Left ventricle myocardium inferior (tissue), 1 donor: ENCODE results near the gene C11orf68. TPM values are rescaled to one million over a fixed set of nuclear protein-coding genes. Genes with fewer than 3 reads are reported as not detected.

Experiments
- DNase-seq: peaks from one replicate; pipeline ENCODE4 v3.0.0-alpha.2; 2020
- H3K27ac ChIP-seq: fragments of 200-600 bp; replicated peaks from 2 replicates; pipeline ENCODE4 v1.8.0; 2021
- H3K27me3 ChIP-seq: fragments of 200-600 bp; 2 replicates; pipeline ENCODE4 v1.8.0; 2021; ENCODE audit warnings: low read depth
- H3K36me3 ChIP-seq: fragments of 200-600 bp; 2 replicates; pipeline ENCODE4 v1.8.0; 2021
- H3K4me1 ChIP-seq: fragments of 200-600 bp; 2 replicates; pipeline ENCODE4 v1.8.0; 2021
- H3K4me3 ChIP-seq: fragments of 200-600 bp; 2 replicates; pipeline ENCODE4 v1.8.0; 2021; ENCODE audit warnings: mild to moderate bottlenecking, moderate library complexity
- H3K9me3 ChIP-seq: fragments of 200-600 bp; replicated peaks from 2 replicates; pipeline ENCODE4 v1.8.0; 2021
- intact Hi-C: fragments of 100-400 bp; cut with micrococcal nuclease; formaldehyde crosslinking; loops from one replicate; pipeline ENCODE4 v1.11.0; 2022
- total RNA-seq: library from RNA; stranded (reverse); fragmentation: NEBNext Ultra II Directional; extraction: Animal tissue kit (Norgen Biotek cat#: 25700); gene quantifications from one replicate; pipeline ENCODE4 v1.2.1, GENCODE V29; 2021
- TF ChIP-seq, protein P1 (sequence below): fragments of 200-600 bp; IDR thresholded peaks from 2 replicates; pipeline ENCODE4 v1.8.0; 2021; ENCODE audit warnings: antibody characterized with exemption, mild to moderate bottlenecking, borderline replicate concordance
- donor health status: DM: no; HTN: yes; CAD: no; lungs with severe emphysema.

C11orf68 gene
- total RNA-seq, 1 donor from 2014 or later, result 37.3 TPM

DNA sequence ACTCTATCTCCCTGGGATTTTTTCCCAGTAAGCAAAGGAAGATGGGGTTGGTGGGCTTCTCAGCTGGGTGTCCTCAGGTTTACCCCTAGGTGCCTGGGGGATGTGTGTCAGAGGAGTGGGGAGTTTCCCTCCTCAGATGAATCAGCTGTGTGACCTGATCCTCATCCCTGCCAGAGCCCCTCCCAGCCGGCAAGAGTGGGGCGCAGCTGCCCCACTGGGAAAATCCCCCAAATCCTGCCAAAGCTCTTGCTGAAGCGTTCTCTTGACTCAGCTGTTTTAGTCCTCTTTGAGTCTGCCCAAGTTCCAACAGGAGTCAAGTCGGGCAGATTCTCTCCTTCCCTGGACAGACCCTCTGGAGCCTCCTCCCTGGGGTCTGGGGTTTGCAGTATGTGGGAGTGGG, 6.0 kb downstream of the C11orf68 start:
- H3K27ac ChIP-seq, result no peak overlapping the region

DNA sequence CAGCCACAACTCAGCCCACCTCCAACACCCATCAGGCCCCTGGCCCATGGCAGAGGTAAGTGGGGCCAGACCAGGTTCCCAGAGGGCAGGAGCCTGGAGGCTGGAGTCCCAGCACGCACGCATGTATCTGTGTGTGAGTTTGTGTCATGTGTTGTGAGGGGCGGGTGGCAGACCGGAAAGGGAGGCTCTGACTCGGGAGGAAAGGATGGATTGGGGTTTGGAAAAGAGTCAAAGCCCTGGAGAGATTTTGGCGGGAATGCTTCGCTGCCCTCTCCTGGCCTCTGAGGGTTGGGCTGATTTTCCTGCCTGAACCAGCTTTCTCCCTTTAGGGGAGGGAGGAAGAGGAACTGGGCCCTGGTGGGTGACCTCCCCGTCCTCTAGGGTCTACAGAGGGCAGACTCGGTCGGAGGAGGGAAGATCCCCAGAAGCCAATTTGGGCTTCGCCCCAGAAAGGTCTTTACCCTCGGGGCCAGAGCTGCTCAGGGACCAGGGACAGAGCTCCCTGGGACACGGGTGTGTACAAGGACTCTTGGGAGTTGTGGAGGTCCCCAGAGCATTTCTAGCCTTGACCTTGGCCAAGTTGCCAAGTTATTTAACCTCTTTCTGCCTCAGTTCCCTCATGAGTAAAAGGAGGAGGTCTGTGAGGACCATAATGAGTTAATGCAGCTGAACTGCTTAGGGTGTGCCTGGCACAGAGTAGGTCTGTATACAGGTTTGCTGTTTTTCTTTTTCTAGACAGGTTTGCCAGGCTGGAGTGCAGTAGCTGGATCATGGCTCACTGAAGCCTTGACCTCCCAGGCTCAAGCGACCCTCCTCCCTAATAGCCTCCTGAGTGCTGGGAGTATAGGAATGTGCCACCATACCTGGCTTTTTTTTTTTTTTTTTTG, 6.9 kb downstream of the C11orf68 start:
- peak; percentile 48 for DNase-seq
- peaks cover 21% of the 10 kb centered on the region for H3K27me3 ChIP-seq
- intact Hi-C loops, result no loop called here
- peaks cover 39% of the 10 kb centered on the region for H3K4me1 ChIP-seq
- no peaks in the 10 kb centered on the region for H3K9me3 ChIP-seq
- no peak overlapping the region for H3K4me3 ChIP-seq
- peak overlapping the region; percentile 47 for H3K27ac ChIP-seq
- TF ChIP-seq, protein P1, sequence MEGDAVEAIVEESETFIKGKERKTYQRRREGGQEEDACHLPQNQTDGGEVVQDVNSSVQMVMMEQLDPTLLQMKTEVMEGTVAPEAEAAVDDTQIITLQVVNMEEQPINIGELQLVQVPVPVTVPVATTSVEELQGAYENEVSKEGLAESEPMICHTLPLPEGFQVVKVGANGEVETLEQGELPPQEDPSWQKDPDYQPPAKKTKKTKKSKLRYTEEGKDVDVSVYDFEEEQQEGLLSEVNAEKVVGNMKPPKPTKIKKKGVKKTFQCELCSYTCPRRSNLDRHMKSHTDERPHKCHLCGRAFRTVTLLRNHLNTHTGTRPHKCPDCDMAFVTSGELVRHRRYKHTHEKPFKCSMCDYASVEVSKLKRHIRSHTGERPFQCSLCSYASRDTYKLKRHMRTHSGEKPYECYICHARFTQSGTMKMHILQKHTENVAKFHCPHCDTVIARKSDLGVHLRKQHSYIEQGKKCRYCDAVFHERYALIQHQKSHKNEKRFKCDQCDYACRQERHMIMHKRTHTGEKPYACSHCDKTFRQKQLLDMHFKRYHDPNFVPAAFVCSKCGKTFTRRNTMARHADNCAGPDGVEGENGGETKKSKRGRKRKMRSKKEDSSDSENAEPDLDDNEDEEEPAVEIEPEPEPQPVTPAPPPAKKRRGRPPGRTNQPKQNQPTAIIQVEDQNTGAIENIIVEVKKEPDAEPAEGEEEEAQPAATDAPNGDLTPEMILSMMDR, result peak; percentile 46
- no peaks in the 10 kb centered on the region for H3K36me3 ChIP-seq

More for the DNA sequence above, 6.0 kb downstream of the C11orf68 start:
- Histone ChIP-seq H3K27me3 (peaks cover 15% of the 10 kb centered on the region), H3K36me3 (peaks cover 8% of the 10 kb centered on the region), H3K9me3 (no peaks in the 10 kb centered on the region), H3K4me3 (no peak overlapping the region), H3K4me1 (peaks cover 48% of the 10 kb centered on the region)
- TF ChIP-seq, protein P1, result no peak
- DNase-seq, result no peak
- intact Hi-C loops, result no loop called here

DNA sequence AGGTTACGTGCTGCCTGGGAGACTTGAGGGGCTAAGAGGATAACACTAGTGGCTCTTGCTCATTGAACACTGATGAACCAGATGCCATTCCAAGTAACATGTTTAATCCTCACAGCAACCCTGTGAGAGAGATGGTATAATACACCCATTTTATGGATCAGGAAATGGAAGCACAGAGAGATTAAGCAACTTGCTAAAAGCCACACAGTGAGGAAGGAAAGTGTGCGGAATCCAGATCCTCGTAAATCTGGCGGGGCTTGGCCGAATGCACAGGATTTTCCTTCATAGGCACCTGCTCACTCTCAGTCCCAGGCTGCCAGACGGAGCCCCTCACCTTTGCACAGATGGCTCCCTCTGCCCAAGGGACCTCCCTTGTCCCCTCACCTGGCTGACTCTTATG, 11.0 kb downstream of the C11orf68 start:
- H3K4me1 ChIP-seq, result peaks cover 15% of the 10 kb centered on the region
- H3K4me3 ChIP-seq, result no peak overlapping the region
- H3K27me3 ChIP-seq, result peaks cover 21% of the 10 kb centered on the region
- TF ChIP-seq, protein P1, result no peak
- no peak for DNase-seq
- no peaks in the 10 kb centered on the region for H3K36me3 ChIP-seq
- H3K27ac ChIP-seq, result no peak overlapping the region
- intact Hi-C loops, result no loop called here
- no peaks in the 10 kb centered on the region for H3K9me3 ChIP-seq

DNA sequence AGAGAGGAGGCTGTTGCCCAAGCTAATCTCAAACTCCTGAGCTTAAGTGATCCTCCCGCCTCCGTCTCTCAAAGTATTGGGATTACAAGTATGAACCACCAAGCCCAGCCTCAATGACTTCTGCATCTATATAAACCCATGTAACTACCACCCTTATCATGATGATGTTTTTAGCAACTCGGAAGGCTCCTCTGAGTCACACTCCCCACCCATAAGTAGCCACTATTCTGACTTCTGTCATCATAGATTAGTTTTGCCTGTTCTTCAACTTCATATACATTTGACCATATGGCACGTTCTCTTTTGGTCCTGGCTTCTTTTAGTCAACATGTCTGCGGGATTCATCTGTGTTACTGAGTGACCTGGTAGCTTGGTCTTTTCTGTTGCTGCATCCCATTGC, 12.3 kb downstream of the C11orf68 start:
- peaks cover 6% of the 10 kb centered on the region for H3K4me1 ChIP-seq
- intact Hi-C loops, result no loop called here
- H3K27me3 ChIP-seq, result peaks cover 21% of the 10 kb centered on the region
- no peak for DNase-seq
- no peaks in the 10 kb centered on the region for H3K36me3 ChIP-seq
- TF ChIP-seq, protein P1, result no peak
- no peak overlapping the region for H3K4me3 ChIP-seq
- H3K27ac ChIP-seq, result no peak overlapping the region
- no peaks in the 10 kb centered on the region for H3K9me3 ChIP-seq

DNA sequence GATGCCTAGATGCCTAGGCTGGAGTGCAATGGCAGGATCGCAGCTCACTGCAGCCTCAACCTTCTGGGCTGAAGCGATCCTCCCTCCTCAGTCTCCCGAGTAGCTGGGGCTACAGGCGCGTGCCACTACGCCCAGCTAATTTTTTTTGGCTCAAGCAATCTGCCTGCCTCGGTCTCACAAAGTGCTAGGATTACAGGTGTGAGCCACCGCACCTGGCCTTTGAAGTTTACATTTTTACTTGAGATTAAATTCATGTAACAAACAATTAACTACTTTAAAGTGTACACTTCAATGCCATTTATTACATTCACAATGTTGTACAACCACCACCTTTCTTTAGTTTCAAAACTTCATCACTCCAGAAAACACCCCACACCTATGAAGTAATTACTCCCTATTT, 15.1 kb downstream of the C11orf68 start:
- Histone ChIP-seq H3K36me3 (no peaks in the 10 kb centered on the region), H3K27me3 (peaks cover 28% of the 10 kb centered on the region), H3K4me1 (peaks cover 22% of the 10 kb centered on the region), H3K9me3 (no peaks in the 10 kb centered on the region), H3K4me3 (no peak overlapping the region), H3K27ac (no peak overlapping the region)
- intact Hi-C loops, result no loop called here
- DNase-seq, result no peak
- TF ChIP-seq, protein P1, result no peak
